Measurements from ENCODE around the gene MRPL33.
A peak's percentile ranks its signal among the peaks of the same experiment; 100 is the strongest.

Gene MRPL33

GRCh38 chr2:27771548-27772335 lies at the start of gene MRPL33:
TSS of gene MRPL33 (plus strand) at chr2:27771719. CDS start at chr2:27771778, 59 bp downstream.
- DNase-seq: peak; percentile 97

GRCh38 chr2:27721884-27722485 lies 49.5 kb upstream of the MRPL33 start:
- no peak for DNase-seq

- peak; percentile 35 for DNase-seq
Measured at GRCh38 chr2:27723372-27724144, 48.0 kb upstream of the MRPL33 start.

- no peak for DNase-seq
Measured at GRCh38 chr2:27724191-27724590, 47.3 kb upstream of the MRPL33 start.

GRCh38 chr2:27724905-27725701 lies 46.4 kb upstream of the MRPL33 start:
- DNase-seq: no peak

- DNase-seq: no peak
Measured at GRCh38 chr2:27727257-27727656, 44.3 kb upstream of the MRPL33 start.

GRCh38 chr2:27728081-27728858 lies 43.2 kb upstream of the MRPL33 start:
- no peak for DNase-seq

GRCh38 chr2:27729198-27729597 lies 42.3 kb upstream of the MRPL33 start:
- no peak for DNase-seq

- no peak for DNase-seq
Measured at GRCh38 chr2:27729614-27730013, 41.9 kb upstream of the MRPL33 start.

GRCh38 chr2:27730261-27730662 lies 41.3 kb upstream of the MRPL33 start:
- no peak for DNase-seq

- DNase-seq: no peak
Measured at GRCh38 chr2:27730980-27731691, 40.4 kb upstream of the MRPL33 start.

GRCh38 chr2:27734305-27734704 lies 37.2 kb upstream of the MRPL33 start:
- no peak for DNase-seq

- DNase-seq: no peak
Measured at GRCh38 chr2:27735263-27735904, 36.1 kb upstream of the MRPL33 start.

- DNase-seq: no peak
Measured at GRCh38 chr2:27736031-27736889, 35.3 kb upstream of the MRPL33 start.

GRCh38 chr2:27736890-27737204 lies 34.7 kb upstream of the MRPL33 start:
- DNase-seq: no peak

GRCh38 chr2:27737676-27738348 lies 33.7 kb upstream of the MRPL33 start:
- DNase-seq: no peak

GRCh38 chr2:27738349-27739057 lies 33.0 kb upstream of the MRPL33 start:
- DNase-seq: no peak

- DNase-seq: no peak
Measured at GRCh38 chr2:27739058-27739373, 32.5 kb upstream of the MRPL33 start.

GRCh38 chr2:27741673-27742072 lies 29.8 kb upstream of the MRPL33 start:
- DNase-seq: peak; percentile 40

Measured in NCI-H2171 treated with DMSO at 0.1 percent for 48 hours (cell line).